HepG2 (cell line): ENCODE results near the gene PCA3. TPM values are rescaled to one million over a fixed set of nuclear protein-coding genes. Genes with fewer than 3 reads are reported as not detected.

Source experiments
- ATAC-seq: fragments of 200-7000 bp; cut with Tn5 transposase; 3 replicates; pipeline ENCODE4 v1.9.1; 2020; ENCODE audit warnings: mild to moderate bottlenecking, moderate library complexity
- BruUV-seq: library from RNA; stranded (reverse); fragments of 400-500 nt; replicated peaks from 2 replicates; lab custom pipeline; 2021; lab: Mats Ljungman, UMichigan
- CTCF ChIA-PET: fragments of 300-600 bp; formaldehyde crosslinking; extraction: SDS; loops from one replicate; lab custom pipeline; 2021; ENCODE audit warnings: low total read pairs, inconsistent platforms, low intra/inter-chr PET ratio; lab: Yijun Ruan, JAX
- POLR2A ChIA-PET: fragments of 350-600 bp; sonication (Branson Sonifier 250); formaldehyde crosslinking; loops from one replicate; lab custom pipeline; 2020; ENCODE audit warnings: antibody characterized with exemption, inconsistent platforms; lab: Yijun Ruan, JAX
- DNase-seq: peaks from one replicate; pipeline ENCODE4 v3.0.0-alpha.2; 2015; ENCODE audit warnings: low spot score
- FAIRE-seq: peaks from 3 replicates; lab custom pipeline; 2011; peaks lifted over from hg19 to GRCh38; lab: Jason Lieb, UNC
- H2AFZ ChIP-seq: one replicate; pipeline ENCODE4 v1.6.1; 2011; ENCODE audit warnings: low read length, inconsistent platforms
- H3K27ac ChIP-seq: fragments of 300-600 bp; 3 replicates; pipeline ENCODE4 v1.8.0; 2011; ENCODE audit warnings: mixed run types, mild to moderate bottlenecking, mixed read lengths, low read length, inconsistent platforms; ENCODE audit not compliant: insufficient read depth; ENCODE audit errors: extremely low read length
- H3K27me3 ChIP-seq, 2 experiments: fragments of 200-600 bp in 1 of 2; 2 replicates in 1 of 2; 3 replicates in 1 of 2; pipeline versions ENCODE4 v1.6.0 to v1.8.0; 2011; ENCODE audit warnings: low read length in 2 of 2, mild to moderate bottlenecking in 2 of 2, moderate library complexity in 2 of 2, inconsistent platforms in 1 of 2; ENCODE audit not compliant: insufficient read depth in 2 of 2, control insufficient read depth in 1 of 2
- H3K36me3 ChIP-seq, 2 experiments: fragments of 200-600 bp in 1 of 2; replicated peaks in 1 of 2; 2 replicates in 1 of 2; 3 replicates in 1 of 2; pipeline versions ENCODE4 v1.5.1 to v1.8.0; 2011; ENCODE audit warnings: low read length in 2 of 2, inconsistent platforms in 1 of 2; ENCODE audit not compliant: insufficient read depth in 2 of 2, control insufficient read depth in 1 of 2
- H3K4me1 ChIP-seq: 2 replicates; pipeline ENCODE4 v1.5.1; 2012; ENCODE audit warnings: low read length, inconsistent platforms; ENCODE audit not compliant: insufficient read depth
- H3K4me2 ChIP-seq: 2 replicates; pipeline ENCODE4 v1.6.0; 2011; ENCODE audit warnings: low read depth, low read length, inconsistent platforms
- H3K4me3 ChIP-seq, 3 experiments: fragments of 200-600 bp in 1 of 3; sonication (generic), shearing (Covaris generic) in 1 of 3; replicated peaks in 1 of 3; 2 replicates each; pipeline ENCODE4 v1.5.1; 2011 to 2016; ENCODE audit warnings: low read length in 3 of 3, inconsistent platforms in 2 of 3, low read depth in 2 of 3, mild to moderate bottlenecking in 2 of 3, control low read depth in 1 of 3, mixed read lengths in 1 of 3; ENCODE audit not compliant: insufficient read depth in 1 of 3
- H3K79me2 ChIP-seq: one replicate; pipeline ENCODE4 v1.6.1; 2011; ENCODE audit warnings: low read length, inconsistent platforms; ENCODE audit not compliant: insufficient read depth
- H3K9ac ChIP-seq: 2 replicates; pipeline ENCODE4 v1.6.0; 2011; ENCODE audit warnings: mild to moderate bottlenecking, low read depth, low read length, inconsistent platforms; ENCODE audit not compliant: insufficient read depth
- H3K9me3 ChIP-seq: 2 replicates; pipeline ENCODE4 v1.5.1; 2012; ENCODE audit warnings: mild to moderate bottlenecking, low read length
- H4K20me1 ChIP-seq: 2 replicates; pipeline ENCODE4 v1.6.0; 2011; ENCODE audit warnings: inconsistent platforms, mild to moderate bottlenecking, low read length, moderate library complexity; ENCODE audit not compliant: insufficient read depth
- BRCA1 ChIP-seq: sonication (generic); formaldehyde crosslinking; IDR thresholded peaks from 2 replicates; pipeline ENCODE4 v1.4.0; 2020; ENCODE audit warnings: missing genetic modification reagents
- NCOA1 ChIP-seq: sonication (generic); formaldehyde crosslinking; IDR thresholded peaks from 2 replicates; pipeline ENCODE4 v1.9.0; 2021; ENCODE audit warnings: missing genetic modification reagents
- PAWR ChIP-seq: sonication (generic); formaldehyde crosslinking; IDR thresholded peaks from 2 replicates; pipeline ENCODE4 v1.4.0; 2020; ENCODE audit warnings: missing genetic modification reagents, mild to moderate bottlenecking, borderline replicate concordance
- RFX1 ChIP-seq: fragments of 450-650 bp; IDR thresholded peaks from 2 replicates; pipeline ENCODE4 v1.6.1; 2017
- SRSF9 ChIP-seq: fragments of 200-400 bp; formaldehyde crosslinking; IDR thresholded peaks from 2 replicates; pipeline ENCODE4 v1.6.1; 2018; ENCODE audit warnings: borderline replicate concordance, mild to moderate bottlenecking, low read depth, low read length; ENCODE audit not compliant: insufficient read depth, poor library complexity, severe bottlenecking
- ZFP62 ChIP-seq: sonication (generic); formaldehyde crosslinking; IDR thresholded peaks from 2 replicates; pipeline ENCODE4 v1.4.0; 2020; ENCODE audit warnings: missing genetic modification reagents
- ZNF335 ChIP-seq: sonication (generic); formaldehyde crosslinking; IDR thresholded peaks from 2 replicates; pipeline ENCODE4 v1.4.0; 2020; ENCODE audit warnings: missing genetic modification reagents
- ZNF839 ChIP-seq: sonication (generic); formaldehyde crosslinking; IDR thresholded peaks from 2 replicates; pipeline ENCODE4 v1.4.0; 2020; ENCODE audit warnings: missing genetic modification reagents, mild to moderate bottlenecking, borderline replicate concordance
- WGBS: methylation state at CpG from one replicate; pipeline ENCODE4 v1.1.6; 2017; ENCODE audit warnings: low lambda C conversion rate; 5-methylcytosine and 5-hydroxymethylcytosine counted together
- in situ Hi-C: cut with HindIII; loops from 2 replicates; pipeline ENCODE4 v1.10.0; 2017; ENCODE audit warnings: low pct_unique_long_range_greater_than_20kb; ENCODE audit not compliant: extremely low pct_ligation_motif_present
- intact Hi-C: fragments of 100-400 bp; cut with micrococcal nuclease; formaldehyde crosslinking; loops from one replicate; pipeline ENCODE4 v1.10.0; 2022; ENCODE audit not compliant: unreplicated experiment
- polyA plus RNA-seq, 8 experiments: library from polyadenylated mRNA; depleted of rRNA in 3 of 8; stranded (reverse) in 7 of 8; unstranded in 1 of 8; fragments of >200 nt; fragmentation: Illumina TruSeq in 4 of 8; extraction: Trizol in 4 of 8; gene quantifications; 2 replicates each; pipeline versions ENCODE4 v1.2.1 to v1.2.3, GENCODE V29; 2011 to 2016; ENCODE audit warnings: low read depth in 4 of 8, missing spikeins in 1 of 8, mixed read lengths in 1 of 8; ENCODE audit not compliant: insufficient read depth in 1 of 8
- total RNA-seq, 5 experiments: library from RNA; depleted of rRNA; stranded (reverse); fragments of >200 nt; fragmentation: Illumina TruSeq; extraction: Trizol; gene quantifications; 2 replicates each; pipeline ENCODE4 v1.2.3, GENCODE V29; 2016; ENCODE audit warnings: low read depth in 1 of 5
- TF ChIP-seq, protein P1 (sequence below): sonication (generic); formaldehyde crosslinking; IDR thresholded peaks from 2 replicates; pipeline ENCODE4 v1.8.0; 2022; ENCODE audit warnings: mild to moderate bottlenecking, missing genetic modification reagents, moderate library complexity
- TF ChIP-seq, protein P2 (sequence below): sonication (generic); formaldehyde crosslinking; IDR thresholded peaks from 2 replicates; pipeline ENCODE4 v1.4.0; 2020; ENCODE audit warnings: mild to moderate bottlenecking, missing genetic modification reagents
- TF ChIP-seq, protein P3 (sequence below): sonication (generic); formaldehyde crosslinking; IDR thresholded peaks from 2 replicates; pipeline ENCODE4 v1.4.0; 2020; ENCODE audit warnings: missing genetic modification reagents, borderline replicate concordance
- TF ChIP-seq, protein P4 (sequence below), 2 experiments: sonication (generic) in 1 of 2; formaldehyde crosslinking in 1 of 2; IDR thresholded peaks; 2 replicates each; pipeline versions ENCODE4 v1.4.0 to v1.6.1; 2018 to 2020; ENCODE audit warnings: missing genetic modification reagents in 2 of 2, borderline replicate concordance in 1 of 2, low read depth in 1 of 2, mild to moderate bottlenecking in 1 of 2, missing biosample characterization in 1 of 2

The PCA3 gene
- total and polyA plus RNA-seq, 2 of the 13 experiments (the other 11 are each of a cell fraction or from before 2014, with no cell fraction given) = not detected

DNA sequence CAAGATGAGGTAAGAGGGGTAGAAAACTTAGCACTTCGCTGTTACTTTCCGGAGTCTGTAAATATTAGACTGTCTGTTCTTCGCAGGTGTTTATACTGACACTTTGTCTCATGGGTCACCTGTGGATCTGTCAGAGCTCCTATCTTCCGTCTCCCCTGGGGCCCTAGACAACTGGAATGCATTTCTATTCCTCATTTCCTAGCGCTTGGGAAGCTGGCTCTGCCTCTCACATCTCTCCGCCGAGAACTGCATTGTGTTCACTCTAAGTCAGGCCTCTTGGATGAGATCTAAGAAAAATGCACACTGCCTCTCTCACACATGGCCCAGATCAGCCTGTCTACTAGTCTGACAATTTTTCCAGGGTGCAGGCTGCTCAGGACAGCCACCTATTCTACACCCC, 39.5 kb downstream of the PCA3 start:
- WGBS = 21% methylated on average over 7 of the region's 7 CpGs
- TF ChIP-seq, protein P1, sequence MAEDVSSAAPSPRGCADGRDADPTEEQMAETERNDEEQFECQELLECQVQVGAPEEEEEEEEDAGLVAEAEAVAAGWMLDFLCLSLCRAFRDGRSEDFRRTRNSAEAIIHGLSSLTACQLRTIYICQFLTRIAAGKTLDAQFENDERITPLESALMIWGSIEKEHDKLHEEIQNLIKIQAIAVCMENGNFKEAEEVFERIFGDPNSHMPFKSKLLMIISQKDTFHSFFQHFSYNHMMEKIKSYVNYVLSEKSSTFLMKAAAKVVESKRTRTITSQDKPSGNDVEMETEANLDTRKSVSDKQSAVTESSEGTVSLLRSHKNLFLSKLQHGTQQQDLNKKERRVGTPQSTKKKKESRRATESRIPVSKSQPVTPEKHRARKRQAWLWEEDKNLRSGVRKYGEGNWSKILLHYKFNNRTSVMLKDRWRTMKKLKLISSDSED (CRISPR knock-in tag) = no peak
- no peak for FAIRE-seq
- Histone ChIP-seq H3K4me2 (no peak overlapping the region), H3K9ac (no peak overlapping the region), H2AFZ (no peak overlapping the region), H4K20me1 (no peaks in the 10 kb centered on the region), H3K9me3 (no peaks in the 10 kb centered on the region), H3K27ac (no peak overlapping the region), H3K36me3 (no peaks in the 10 kb centered on the region), H3K79me2 (no peaks in the 10 kb centered on the region), H3K4me1 (no peaks in the 10 kb centered on the region), H3K27me3 (peaks cover 0 to 10% of the 10 kb centered on the region in 2 experiments; a peak in 3 of 5 replicates), H3K4me3 (no peak overlapping the region)
- intact Hi-C loops = no loop called here
- ATAC-seq = no peak
- no peak for DNase-seq
- BruUV-seq = no TSS peak
- in situ Hi-C loops = loop anchor here (10.0 to 25.0 kb wide), 2 partner anchors 181 to 359 kb away; no protein-coding TSS in a partner anchor
- CTCF ChIA-PET = no interaction called here
- POLR2A ChIA-PET = no interaction called here

GRCh38 chr9:76808636-76809035, 44.4 kb downstream of the PCA3 start:
- H3K9me3 ChIP-seq = no peaks in the 10 kb centered on the region
- 2% methylated on average over 5 of the region's 5 CpGs for WGBS
- ChIA-PET CTCF (no interaction called here), POLR2A (no interaction called here)
- in situ Hi-C loops (loop anchor here (10.0 to 25.0 kb wide), 2 partner anchors 176 to 354 kb away; no protein-coding TSS in a partner anchor), intact Hi-C loops (no loop called here)
- no peak overlapping the region for H3K9ac ChIP-seq
- H3K4me3 ChIP-seq = no peak overlapping the region
- BruUV-seq = no TSS peak
- H4K20me1 ChIP-seq = no peaks in the 10 kb centered on the region
- DNase-seq (no peak), ATAC-seq (no peak), FAIRE-seq (no peak)
- H3K27me3 ChIP-seq = peaks cover 0 to 12% of the 10 kb centered on the region in 2 experiments; a peak in 2 of 5 replicates
- H3K36me3 ChIP-seq = no peaks in the 10 kb centered on the region
- H3K27ac ChIP-seq = no peak overlapping the region
- no peak overlapping the region for H2AFZ ChIP-seq
- H3K79me2 ChIP-seq = no peaks in the 10 kb centered on the region
- H3K4me2 ChIP-seq = no peak overlapping the region
- no peaks in the 10 kb centered on the region for H3K4me1 ChIP-seq
- TF ChIP-seq RFX1 = no peak
- no peak for TF ChIP-seq ZFP62 (CRISPR knock-in tag)
- TF ChIP-seq, protein P2, sequence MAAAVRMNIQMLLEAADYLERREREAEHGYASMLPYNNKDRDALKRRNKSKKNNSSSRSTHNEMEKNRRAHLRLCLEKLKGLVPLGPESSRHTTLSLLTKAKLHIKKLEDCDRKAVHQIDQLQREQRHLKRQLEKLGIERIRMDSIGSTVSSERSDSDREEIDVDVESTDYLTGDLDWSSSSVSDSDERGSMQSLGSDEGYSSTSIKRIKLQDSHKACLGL (CRISPR knock-in tag) = no peak
- TF ChIP-seq, protein P3, sequence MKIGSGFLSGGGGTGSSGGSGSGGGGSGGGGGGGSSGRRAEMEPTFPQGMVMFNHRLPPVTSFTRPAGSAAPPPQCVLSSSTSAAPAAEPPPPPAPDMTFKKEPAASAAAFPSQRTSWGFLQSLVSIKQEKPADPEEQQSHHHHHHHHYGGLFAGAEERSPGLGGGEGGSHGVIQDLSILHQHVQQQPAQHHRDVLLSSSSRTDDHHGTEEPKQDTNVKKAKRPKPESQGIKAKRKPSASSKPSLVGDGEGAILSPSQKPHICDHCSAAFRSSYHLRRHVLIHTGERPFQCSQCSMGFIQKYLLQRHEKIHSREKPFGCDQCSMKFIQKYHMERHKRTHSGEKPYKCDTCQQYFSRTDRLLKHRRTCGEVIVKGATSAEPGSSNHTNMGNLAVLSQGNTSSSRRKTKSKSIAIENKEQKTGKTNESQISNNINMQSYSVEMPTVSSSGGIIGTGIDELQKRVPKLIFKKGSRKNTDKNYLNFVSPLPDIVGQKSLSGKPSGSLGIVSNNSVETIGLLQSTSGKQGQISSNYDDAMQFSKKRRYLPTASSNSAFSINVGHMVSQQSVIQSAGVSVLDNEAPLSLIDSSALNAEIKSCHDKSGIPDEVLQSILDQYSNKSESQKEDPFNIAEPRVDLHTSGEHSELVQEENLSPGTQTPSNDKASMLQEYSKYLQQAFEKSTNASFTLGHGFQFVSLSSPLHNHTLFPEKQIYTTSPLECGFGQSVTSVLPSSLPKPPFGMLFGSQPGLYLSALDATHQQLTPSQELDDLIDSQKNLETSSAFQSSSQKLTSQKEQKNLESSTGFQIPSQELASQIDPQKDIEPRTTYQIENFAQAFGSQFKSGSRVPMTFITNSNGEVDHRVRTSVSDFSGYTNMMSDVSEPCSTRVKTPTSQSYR (CRISPR knock-in tag) = no peak
- TF ChIP-seq, protein P4, sequence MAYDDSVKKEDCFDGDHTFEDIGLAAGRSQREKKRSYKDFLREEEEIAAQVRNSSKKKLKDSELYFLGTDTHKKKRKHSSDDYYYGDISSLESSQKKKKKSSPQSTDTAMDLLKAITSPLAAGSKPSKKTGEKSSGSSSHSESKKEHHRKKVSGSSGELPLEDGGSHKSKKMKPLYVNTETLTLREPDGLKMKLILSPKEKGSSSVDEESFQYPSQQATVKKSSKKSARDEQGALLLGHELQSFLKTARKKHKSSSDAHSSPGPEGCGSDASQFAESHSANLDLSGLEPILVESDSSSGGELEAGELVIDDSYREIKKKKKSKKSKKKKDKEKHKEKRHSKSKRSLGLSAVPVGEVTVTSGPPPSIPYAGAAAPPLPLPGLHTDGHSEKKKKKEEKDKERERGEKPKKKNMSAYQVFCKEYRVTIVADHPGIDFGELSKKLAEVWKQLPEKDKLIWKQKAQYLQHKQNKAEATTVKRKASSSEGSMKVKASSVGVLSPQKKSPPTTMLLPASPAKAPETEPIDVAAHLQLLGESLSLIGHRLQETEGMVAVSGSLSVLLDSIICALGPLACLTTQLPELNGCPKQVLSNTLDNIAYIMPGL (CRISPR knock-in tag; IDR thresholded peaks at IDR 0.05; ENCODE audit: borderline replicate concordance in 1 of 2, low read depth in 1 of 2) = no peak
- TF ChIP-seq ZNF335 (CRISPR knock-in tag) = no peak
- no peak for TF ChIP-seq NCOA1 (CRISPR knock-in tag)
- no peak for TF ChIP-seq SRSF9
- TF ChIP-seq PAWR (CRISPR knock-in tag) = no peak
- no peak for TF ChIP-seq BRCA1 (CRISPR knock-in tag)
- no peak for TF ChIP-seq ZNF839 (CRISPR knock-in tag)
